Measurements from ENCODE around the gene ALDH1A1. TPM values are rescaled to one million over a fixed set of nuclear protein-coding genes. Genes with fewer than 3 reads are reported as not detected.
"Not testable (repeated sequence)": the region's sequence is repeated elsewhere in the genome, so short reads cannot be mapped to it uniquely, and the experiment has no call there.

The ALDH1A1 gene
- total RNA-seq, 1 donor from 2014 or later = not detected

DNA sequence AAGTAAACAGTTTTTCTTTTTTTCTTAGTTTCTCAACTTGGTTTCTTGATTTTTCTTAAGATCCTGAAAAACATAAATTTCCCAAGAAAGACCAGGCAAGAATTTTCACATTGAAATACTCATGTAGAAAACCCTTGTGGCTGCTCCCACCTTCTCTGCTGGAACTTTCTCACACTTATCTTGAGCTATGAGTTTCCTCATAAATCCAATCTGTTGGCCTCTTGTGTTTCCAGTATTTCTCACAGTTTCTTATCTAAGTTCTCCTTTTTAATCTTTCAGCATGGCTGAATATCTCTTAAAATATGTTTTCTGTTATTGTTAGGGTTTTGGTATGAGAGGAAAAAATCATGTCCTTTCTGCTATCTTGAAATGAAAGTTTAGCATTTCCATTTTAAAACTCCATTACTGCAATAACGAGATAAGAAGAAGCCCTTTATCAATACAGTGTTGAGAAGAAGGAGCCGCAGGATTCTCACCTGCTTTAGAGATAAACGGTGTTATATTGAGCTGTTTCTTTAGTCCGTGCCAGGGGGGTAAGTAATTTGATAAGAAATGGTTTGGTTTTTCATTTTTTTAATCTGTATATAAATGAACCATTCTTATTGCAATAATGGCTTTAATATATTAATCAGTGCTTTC, 89.3 kb downstream of the ALDH1A1 start:
- Mint-ChIP-seq H3K36me3 (ENCODE audit: low read depth) (no peaks in the 10 kb centered on the region), H3K9me3 (no peaks in the 10 kb centered on the region), H3K27me3 (ENCODE audit: insufficient read depth) (no peaks in the 10 kb centered on the region), H3K4me1 (ENCODE audit: low read depth) (no peaks in the 10 kb centered on the region), H3K27ac (no peak overlapping the region), H3K4me3 (no peak overlapping the region)
- DNase-seq (ENCODE audit: low spot score) = no peak
- intact Hi-C loops (cut with micrococcal nuclease) = no loop called here

DNA sequence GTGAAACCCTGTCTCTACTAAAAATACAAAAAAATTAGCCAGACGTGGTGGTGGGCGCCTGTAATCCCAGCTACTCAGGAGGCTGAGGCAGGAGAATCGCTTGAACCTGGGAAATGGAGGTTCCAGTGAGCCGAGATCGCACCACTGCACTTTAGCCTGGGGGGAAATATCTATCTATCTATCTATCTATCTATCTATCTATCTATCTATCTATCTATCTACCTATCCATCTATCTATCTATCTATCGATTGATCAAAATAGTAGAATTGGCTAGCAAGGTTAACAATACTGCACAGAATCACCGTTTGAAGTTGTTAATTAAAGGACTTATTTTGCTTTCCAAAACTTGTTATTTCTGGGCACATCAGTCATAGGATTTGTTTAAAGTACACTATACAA, 90.1 kb downstream of the ALDH1A1 start:
- H3K36me3 Mint-ChIP-seq (ENCODE audit: low read depth); H3K9me3 Mint-ChIP-seq; H3K4me1 Mint-ChIP-seq (ENCODE audit: low read depth); H3K27me3 Mint-ChIP-seq (ENCODE audit: insufficient read depth); intact Hi-C loops (cut with micrococcal nuclease); H3K4me3 Mint-ChIP-seq; H3K27ac Mint-ChIP-seq; DNase-seq (ENCODE audit: low spot score): not testable (repeated sequence)

DNA sequence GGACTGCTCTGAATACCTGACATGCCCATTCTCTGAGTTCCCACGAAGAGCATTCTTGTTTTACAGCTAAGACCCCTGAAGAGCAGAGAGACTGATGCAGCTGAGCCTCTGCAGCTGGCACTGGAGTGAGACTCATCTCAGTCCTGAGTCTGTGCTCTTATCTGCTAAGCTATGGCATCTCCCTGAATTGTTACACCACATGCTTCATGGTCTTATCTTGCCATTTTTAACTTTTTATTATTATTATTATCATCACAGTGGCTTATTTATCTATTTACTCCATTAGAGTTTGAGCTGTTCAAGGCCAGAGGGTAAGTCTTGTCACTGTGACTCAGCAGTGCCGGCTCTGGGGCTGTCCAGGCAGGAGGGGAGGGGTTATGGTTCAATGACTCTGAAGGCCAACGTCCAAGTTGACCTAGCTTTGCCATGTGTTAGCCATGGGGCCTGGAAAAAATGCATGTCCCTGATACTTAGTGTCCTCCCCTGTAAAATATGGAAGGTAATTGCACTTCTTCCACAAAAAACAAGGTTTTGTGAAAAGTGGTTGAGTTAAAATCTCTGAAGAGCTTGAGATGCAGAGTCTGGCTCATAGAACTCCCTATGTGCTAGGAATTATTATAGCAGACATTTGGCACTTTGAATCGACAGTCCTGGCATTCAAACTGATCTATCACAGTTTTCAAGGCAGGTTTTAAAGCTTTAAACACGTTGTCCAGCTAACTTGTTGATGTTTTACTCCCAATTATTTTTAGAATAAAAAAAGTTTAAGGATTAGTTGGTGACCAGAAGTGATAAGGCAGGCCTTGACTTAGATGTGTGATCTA, 94.6 kb downstream of the ALDH1A1 start:
- intact Hi-C loops (cut with micrococcal nuclease) = loop anchor here (5.0 kb wide), 3 partner anchors 164 to 324 kb away; no protein-coding TSS in a partner anchor
- DNase-seq (ENCODE audit: low spot score) = no peak
- H3K4me1 Mint-ChIP-seq (ENCODE audit: low read depth) = no peaks in the 10 kb centered on the region
- H3K27me3 Mint-ChIP-seq (ENCODE audit: insufficient read depth) = peaks cover 4% of the 10 kb centered on the region
- no peak overlapping the region for H3K4me3 Mint-ChIP-seq
- no peaks in the 10 kb centered on the region for H3K36me3 Mint-ChIP-seq (ENCODE audit: low read depth)
- no peaks in the 10 kb centered on the region for H3K9me3 Mint-ChIP-seq
- no peak overlapping the region for H3K27ac Mint-ChIP-seq

DNA sequence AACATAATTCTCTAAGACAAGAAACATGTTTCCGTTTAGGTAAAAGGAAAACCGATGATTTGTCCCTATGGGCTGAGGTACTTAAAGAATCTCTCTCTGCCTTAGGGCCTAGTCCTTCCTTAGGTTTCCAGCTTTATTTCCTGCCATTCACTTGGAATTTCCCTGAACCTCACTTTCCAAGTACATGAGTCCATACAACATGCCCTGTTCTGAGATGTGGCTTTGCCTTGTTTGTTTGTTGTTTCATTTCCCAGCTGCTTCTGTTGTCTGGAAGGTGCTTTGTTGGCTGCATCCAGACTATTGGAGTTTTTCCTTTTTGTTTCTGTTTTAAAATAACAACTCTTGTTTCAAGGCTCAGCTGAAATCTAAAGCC, 95.2 kb downstream of the ALDH1A1 start:
- Mint-ChIP-seq H3K4me3 (no peak overlapping the region), H3K4me1 (ENCODE audit: low read depth) (no peaks in the 10 kb centered on the region), H3K27ac (no peak overlapping the region), H3K36me3 (ENCODE audit: low read depth) (no peaks in the 10 kb centered on the region), H3K27me3 (ENCODE audit: insufficient read depth) (peaks cover 4% of the 10 kb centered on the region), H3K9me3 (no peaks in the 10 kb centered on the region)
- intact Hi-C loops (cut with micrococcal nuclease) = loop anchor here (5.0 kb wide), 3 partner anchors 165 to 325 kb away; no protein-coding TSS in a partner anchor
- no peak for DNase-seq (ENCODE audit: low spot score)

GRCh38 chr9:72856972-72857623, 95.8 kb downstream of the ALDH1A1 start:
- no peak for DNase-seq (ENCODE audit: low spot score)
- Mint-ChIP-seq H3K27me3 (ENCODE audit: insufficient read depth) (peaks cover 4% of the 10 kb centered on the region), H3K27ac (no peak overlapping the region), H3K9me3 (no peaks in the 10 kb centered on the region), H3K4me1 (ENCODE audit: low read depth) (no peaks in the 10 kb centered on the region), H3K4me3 (no peak overlapping the region), H3K36me3 (ENCODE audit: low read depth) (no peaks in the 10 kb centered on the region)
- intact Hi-C loops (cut with micrococcal nuclease) = loop anchor here (5.0 kb wide), 3 partner anchors 165 to 325 kb away; no protein-coding TSS in a partner anchor

DNA sequence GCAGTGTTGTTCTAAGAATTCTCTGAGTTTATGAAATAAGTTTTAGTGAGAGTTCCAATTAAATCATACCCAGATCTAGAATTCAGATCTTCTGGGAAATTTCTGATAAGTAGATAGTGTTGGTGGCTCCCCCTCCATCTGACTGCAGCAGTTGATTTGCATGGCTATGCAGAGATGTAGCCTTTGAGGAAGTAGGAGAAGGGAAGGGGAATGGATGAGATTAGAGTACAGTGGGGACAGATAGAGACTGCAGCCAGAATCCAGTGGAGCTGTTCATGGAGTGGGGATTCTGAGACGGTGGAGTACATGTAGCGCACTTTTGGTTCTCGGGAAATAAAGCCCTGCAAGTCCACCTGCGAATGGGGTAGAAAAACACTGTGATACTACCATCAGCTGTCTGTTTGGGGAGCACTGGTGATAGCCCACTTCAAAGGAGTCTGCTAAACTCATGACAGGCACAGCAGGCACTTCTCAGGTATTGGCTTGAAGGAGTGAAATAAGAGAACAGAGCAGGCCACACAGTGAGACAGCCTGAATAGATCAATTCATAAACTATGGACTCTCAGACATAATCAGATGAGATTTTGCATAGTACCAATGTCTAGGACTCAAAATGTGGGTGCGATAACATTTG, 96.8 kb downstream of the ALDH1A1 start:
- no peak for DNase-seq (ENCODE audit: low spot score)
- Mint-ChIP-seq H3K27me3 (ENCODE audit: insufficient read depth) (peaks cover 4% of the 10 kb centered on the region), H3K9me3 (no peaks in the 10 kb centered on the region), H3K27ac (no peak overlapping the region), H3K4me1 (ENCODE audit: low read depth) (no peaks in the 10 kb centered on the region), H3K4me3 (no peak overlapping the region), H3K36me3 (ENCODE audit: low read depth) (no peaks in the 10 kb centered on the region)
- intact Hi-C loops (cut with micrococcal nuclease) = loop anchor here (5.0 kb wide), 3 partner anchors 166 to 326 kb away; no protein-coding TSS in a partner anchor

- Mint-ChIP-seq H3K27me3 (ENCODE audit: insufficient read depth) (peaks cover 4% of the 10 kb centered on the region), H3K9me3 (no peaks in the 10 kb centered on the region), H3K36me3 (ENCODE audit: low read depth) (no peaks in the 10 kb centered on the region), H3K4me3 (no peak overlapping the region), H3K27ac (no peak overlapping the region), H3K4me1 (ENCODE audit: low read depth) (no peaks in the 10 kb centered on the region)
- no peak for DNase-seq (ENCODE audit: low spot score)
- intact Hi-C loops (cut with micrococcal nuclease) = loop anchor here (5.0 kb wide), 3 partner anchors 167 to 327 kb away; no protein-coding TSS in a partner anchor
Observed at GRCh38 chr9:72855321-72855720, 97.5 kb downstream of the ALDH1A1 start.

Other genes starting within 250 kb of the ALDH1A1 start
- 35.2 and 37.8 TPM in 2 replicates for gene ANXA1, start 198.8 kb upstream of the ALDH1A1 start, total RNA-seq

Data from activated T-helper 1 cell treated with anti-CD3 and anti-CD28 coated beads, Interleukin-12 subunit alpha, Interleukin-12 subunit beta, Interleukin-2, Interleukin-4 antibody, amounts not matched to agents 30 ng/mL and 10 ng/mL and 1 ng/mL, durations not matched to agents 14 hours and 24 hours and 36 hours (primary cell).